Smooth muscle cell (in vitro differentiated cells): ENCODE measurements around the gene ITK. TPM values are rescaled to one million over a fixed set of nuclear protein-coding genes. Genes with fewer than 3 reads are reported as not detected.

ENCODE experiments used
- DNase-seq: peaks from one replicate; lab custom pipeline; 2025; ENCODE audit not compliant: unreplicated experiment; lab: John Stamatoyannopoulos, UW
- H2AFZ ChIP-seq: fragments of 200-600 bp; sonication (generic); 2 replicates; pipeline ENCODE4 v1.6.0; 2016; ENCODE audit warnings: antibody characterized with exemption, low read depth, mild to moderate bottlenecking
- H3F3A ChIP-seq: fragments of 200-600 bp; sonication (generic); 2 replicates; pipeline ENCODE4 v1.6.0; 2017; ENCODE audit warnings: antibody characterized with exemption, low read depth
- H3K27ac ChIP-seq: fragments of 200-600 bp; sonication (generic); 2 replicates; pipeline ENCODE4 v1.5.1; 2016; ENCODE audit warnings: low read depth, mild to moderate bottlenecking
- H3K27me3 ChIP-seq: fragments of 200-600 bp; sonication (generic); 2 replicates; pipeline ENCODE4 v1.6.1; 2016; ENCODE audit warnings: low read depth, mild to moderate bottlenecking
- H3K36me3 ChIP-seq: fragments of 200-600 bp; sonication (generic); 2 replicates; pipeline ENCODE4 v1.5.1; 2016; ENCODE audit warnings: low read depth
- H3K4me1 ChIP-seq: fragments of 200-600 bp; sonication (generic); 2 replicates; pipeline ENCODE4 v1.5.1; 2016; ENCODE audit warnings: low read depth
- H3K4me2 ChIP-seq: fragments of 200-600 bp; sonication (generic); 2 replicates; pipeline ENCODE4 v1.6.0; 2016; ENCODE audit warnings: mild to moderate bottlenecking
- H3K4me3 ChIP-seq: fragments of 200-600 bp; sonication (generic); 2 replicates; pipeline ENCODE4 v1.5.1; 2016; ENCODE audit warnings: mild to moderate bottlenecking
- H3K79me2 ChIP-seq: fragments of 200-600 bp; sonication (generic); 2 replicates; pipeline ENCODE4 v1.6.0; 2016; ENCODE audit warnings: low read depth, mild to moderate bottlenecking
- H3K9ac ChIP-seq: fragments of 200-600 bp; sonication (generic); 2 replicates; pipeline ENCODE4 v1.6.0; 2016; ENCODE audit warnings: low read depth
- H3K9me3 ChIP-seq: fragments of 200-600 bp; sonication (generic); replicated peaks from 2 replicates; pipeline ENCODE4 v1.5.1; 2016; ENCODE audit warnings: low read depth
- H4K20me1 ChIP-seq: fragments of 200-600 bp; sonication (generic); 2 replicates; pipeline ENCODE4 v1.6.0; 2016; ENCODE audit warnings: low read depth
- WGBS: methylation state at CpG from one replicate; pipeline ENCODE4 v1.1.7; 2016; ENCODE audit warnings: low lambda C conversion rate; 5-methylcytosine and 5-hydroxymethylcytosine counted together
- polyA plus RNA-seq: library from polyadenylated mRNA; unstranded; fragments of >200 nt; fragmentation: Nextera tagmentation; extraction: Ambion mirVana; gene quantifications from 2 replicates; pipeline ENCODE4 v1.2.1, GENCODE V29; 2016
- total RNA-seq: library from RNA; depleted of rRNA; stranded (reverse); fragments of >200 nt; gene quantifications from 2 replicates; pipeline ENCODE4 v1.2.3, GENCODE V29; 2014
- TF ChIP-seq, protein P1 (sequence below): fragments of 200-600 bp; sonication (generic); IDR thresholded peaks from 2 replicates; pipeline ENCODE4 v1.5.1; 2017; ENCODE audit warnings: borderline replicate concordance, mild to moderate bottlenecking, antibody characterized with exemption; ENCODE audit not compliant: insufficient read depth, poor library complexity, severe bottlenecking

Gene ITK
- total and polyA plus RNA-seq, 2 experiments from 2014 or later = 0.97 to 1.8 TPM

DNA sequence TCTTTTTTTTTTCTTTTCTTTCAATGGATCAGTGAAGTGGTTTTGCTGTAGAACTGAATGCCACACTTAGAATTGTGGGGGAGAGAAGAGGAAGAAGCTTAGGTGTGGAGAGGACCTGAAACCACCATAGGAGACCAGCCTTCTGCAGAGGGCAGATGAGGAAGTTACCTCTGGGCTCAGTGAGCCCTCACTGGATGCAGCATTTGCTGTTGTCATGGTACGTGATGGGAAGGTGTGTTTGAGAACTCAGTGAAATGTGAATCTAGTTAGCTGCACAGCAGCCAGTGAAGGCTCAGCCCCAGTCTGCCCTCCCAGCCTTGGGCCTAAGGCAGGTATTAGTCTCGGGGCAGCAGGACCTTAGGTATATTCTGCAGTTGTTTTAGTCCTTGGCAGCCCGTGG is 102.8 kb downstream of the ITK start:
- Histone ChIP-seq H3K4me2 (no peak overlapping the region), H3K36me3 (no peaks in the 10 kb centered on the region), H4K20me1 (no peaks in the 10 kb centered on the region), H3K4me1 (no peaks in the 10 kb centered on the region), H3K27me3 (no peaks in the 10 kb centered on the region), H3K79me2 (no peaks in the 10 kb centered on the region), H3K9me3 (no peaks in the 10 kb centered on the region), H3K9ac (no peak overlapping the region), H3F3A (no peaks in the 10 kb centered on the region), H3K4me3 (no peak overlapping the region), H2AFZ (no peak overlapping the region), H3K27ac (no peak overlapping the region)
- no peak for DNase-seq
- TF ChIP-seq, protein P1, sequence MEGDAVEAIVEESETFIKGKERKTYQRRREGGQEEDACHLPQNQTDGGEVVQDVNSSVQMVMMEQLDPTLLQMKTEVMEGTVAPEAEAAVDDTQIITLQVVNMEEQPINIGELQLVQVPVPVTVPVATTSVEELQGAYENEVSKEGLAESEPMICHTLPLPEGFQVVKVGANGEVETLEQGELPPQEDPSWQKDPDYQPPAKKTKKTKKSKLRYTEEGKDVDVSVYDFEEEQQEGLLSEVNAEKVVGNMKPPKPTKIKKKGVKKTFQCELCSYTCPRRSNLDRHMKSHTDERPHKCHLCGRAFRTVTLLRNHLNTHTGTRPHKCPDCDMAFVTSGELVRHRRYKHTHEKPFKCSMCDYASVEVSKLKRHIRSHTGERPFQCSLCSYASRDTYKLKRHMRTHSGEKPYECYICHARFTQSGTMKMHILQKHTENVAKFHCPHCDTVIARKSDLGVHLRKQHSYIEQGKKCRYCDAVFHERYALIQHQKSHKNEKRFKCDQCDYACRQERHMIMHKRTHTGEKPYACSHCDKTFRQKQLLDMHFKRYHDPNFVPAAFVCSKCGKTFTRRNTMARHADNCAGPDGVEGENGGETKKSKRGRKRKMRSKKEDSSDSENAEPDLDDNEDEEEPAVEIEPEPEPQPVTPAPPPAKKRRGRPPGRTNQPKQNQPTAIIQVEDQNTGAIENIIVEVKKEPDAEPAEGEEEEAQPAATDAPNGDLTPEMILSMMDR = no peak
- 87% methylated on average over 3 of the region's 3 CpGs for WGBS

DNA sequence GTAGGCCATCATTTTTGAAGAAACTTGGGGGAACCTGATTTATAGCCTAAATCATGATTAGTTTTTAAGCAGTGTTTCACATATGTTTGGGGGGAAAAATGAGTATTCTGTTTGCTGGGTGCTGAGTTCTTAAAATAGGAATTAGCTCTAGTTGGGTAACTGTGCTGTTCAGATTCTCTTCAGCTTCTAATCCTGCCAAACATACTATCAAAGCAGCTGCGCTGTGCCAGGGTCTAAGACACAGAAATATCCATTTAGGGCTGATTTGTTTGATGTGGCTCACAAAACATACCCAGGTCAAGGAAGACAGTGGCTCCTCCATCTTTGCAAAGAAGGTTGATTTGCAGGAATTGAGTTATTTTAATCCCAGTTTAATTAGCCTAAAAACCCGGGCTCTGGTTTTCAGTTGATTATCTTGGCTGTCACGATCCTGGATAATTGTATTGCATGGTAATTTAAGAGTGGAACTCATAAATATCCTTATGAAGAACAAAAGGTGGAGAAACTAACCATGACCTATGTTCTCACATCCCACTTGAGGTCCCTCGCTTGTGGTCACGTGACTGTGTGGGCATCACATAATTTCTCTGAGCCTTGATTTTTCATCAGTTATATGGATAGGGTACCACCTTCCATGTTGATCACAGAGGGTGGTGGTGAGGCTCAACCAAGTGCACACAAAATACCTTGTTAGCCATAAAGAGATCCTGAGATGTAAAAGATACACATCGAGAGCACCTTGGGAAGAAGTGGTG is 104.0 kb downstream of the ITK start:
- Histone ChIP-seq H3K4me2 (no peak overlapping the region), H3K27ac (no peak overlapping the region), H3F3A (peaks cover 8% of the 10 kb centered on the region), H4K20me1 (no peaks in the 10 kb centered on the region), H3K27me3 (no peaks in the 10 kb centered on the region), H2AFZ (no peak overlapping the region), H3K36me3 (no peaks in the 10 kb centered on the region), H3K4me3 (no peak overlapping the region), H3K4me1 (peaks cover 5% of the 10 kb centered on the region), H3K9ac (no peak overlapping the region), H3K9me3 (no peaks in the 10 kb centered on the region), H3K79me2 (no peaks in the 10 kb centered on the region)
- WGBS = 85% methylated on average over 6 of the region's 6 CpGs
- TF ChIP-seq, protein P1 = no peak
- no peak for DNase-seq

DNA sequence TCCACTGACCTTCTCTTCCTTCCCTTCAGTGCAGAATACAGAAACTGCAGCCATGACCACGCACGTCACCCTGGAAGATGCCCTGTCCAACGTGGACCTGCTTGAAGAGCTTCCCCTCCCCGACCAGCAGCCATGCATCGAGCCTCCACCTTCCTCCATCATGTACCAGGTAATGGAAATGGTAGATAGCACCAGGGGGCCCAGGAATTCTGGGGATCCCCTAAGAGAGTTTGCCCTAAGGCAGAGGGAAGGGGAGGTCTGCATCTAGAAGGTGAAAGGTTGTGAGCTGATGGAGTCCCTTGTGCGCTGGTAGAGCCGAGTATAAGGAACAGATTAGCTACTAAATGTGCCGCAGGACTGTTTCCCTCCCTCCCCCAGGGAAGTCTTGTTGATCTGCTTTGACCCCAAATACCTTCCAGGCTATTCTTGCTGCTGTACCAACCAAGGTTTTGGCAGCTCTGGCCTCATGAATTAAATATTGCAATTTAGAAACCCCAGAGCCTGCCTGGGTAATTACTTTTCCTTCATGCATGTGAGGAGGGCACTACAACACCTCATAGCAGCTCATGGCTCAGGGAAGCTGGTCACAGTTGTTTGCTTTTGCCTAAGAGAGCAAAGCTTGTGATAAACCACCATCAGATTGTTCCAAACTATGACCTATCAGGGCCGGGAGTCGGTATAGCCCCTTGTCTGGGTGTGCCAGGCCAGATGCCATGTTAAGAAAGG is 104.8 kb downstream of the ITK start:
- DNase-seq = no peak
- no peaks in the 10 kb centered on the region for H3K27me3 ChIP-seq
- H3K79me2 ChIP-seq = no peaks in the 10 kb centered on the region
- WGBS = 96% methylated on average over 10 of the region's 10 CpGs
- no peaks in the 10 kb centered on the region for H3K9me3 ChIP-seq
- no peak overlapping the region for H3K27ac ChIP-seq
- H3K4me3 ChIP-seq = no peak overlapping the region
- peaks cover 9% of the 10 kb centered on the region for H3K4me1 ChIP-seq
- no peaks in the 10 kb centered on the region for H3K36me3 ChIP-seq
- no peak overlapping the region for H2AFZ ChIP-seq
- H3K9ac ChIP-seq = no peak overlapping the region
- H4K20me1 ChIP-seq = no peaks in the 10 kb centered on the region
- no peak overlapping the region for H3K4me2 ChIP-seq
- H3F3A ChIP-seq = peaks cover 8% of the 10 kb centered on the region
- TF ChIP-seq, protein P1 = no peak
